SKM-1 treated with dmso at 0.1 percent for 144 hours (cell line): ENCODE measurements around the gene KRTAP10-6.
"Not testable (repeated sequence)": the region's sequence is repeated elsewhere in the genome, so short reads cannot be mapped to it uniquely, and the experiment has no call there.

ENCODE experiments used
- DNase-seq: peaks from one replicate; lab custom pipeline; 2025; ENCODE audit not compliant: unreplicated experiment; lab: John Stamatoyannopoulos, UW

KRTAP10-6 gene

DNA sequence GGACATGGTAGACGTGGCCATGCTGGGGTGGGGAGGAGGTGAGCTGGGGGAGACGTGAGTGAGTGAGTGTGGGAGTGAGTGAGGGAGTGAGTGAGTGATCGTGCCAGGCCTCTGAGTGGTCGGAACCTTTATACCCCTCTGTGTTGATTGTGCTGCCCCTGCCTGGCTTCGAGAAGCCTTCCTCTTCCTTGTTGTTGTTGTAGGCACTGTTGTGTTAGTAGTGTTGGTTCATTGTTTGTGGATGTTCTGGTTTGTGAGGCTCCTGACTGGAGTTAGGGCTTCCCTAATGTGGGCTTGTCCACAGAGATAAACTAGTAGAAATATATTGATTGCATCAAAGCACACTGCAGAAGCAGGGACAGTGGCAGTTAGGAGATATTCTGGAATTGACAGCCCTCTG is 33.6 kb downstream of the KRTAP10-6 start, which contains the start of gene KRTAP10-3:
TSS of gene KRTAP10-3 (minus strand) at position 101 of the 400 bp plus-strand sequence. CDS start at position 21, 80 bp downstream.
- DNase-seq: no peak

DNA sequence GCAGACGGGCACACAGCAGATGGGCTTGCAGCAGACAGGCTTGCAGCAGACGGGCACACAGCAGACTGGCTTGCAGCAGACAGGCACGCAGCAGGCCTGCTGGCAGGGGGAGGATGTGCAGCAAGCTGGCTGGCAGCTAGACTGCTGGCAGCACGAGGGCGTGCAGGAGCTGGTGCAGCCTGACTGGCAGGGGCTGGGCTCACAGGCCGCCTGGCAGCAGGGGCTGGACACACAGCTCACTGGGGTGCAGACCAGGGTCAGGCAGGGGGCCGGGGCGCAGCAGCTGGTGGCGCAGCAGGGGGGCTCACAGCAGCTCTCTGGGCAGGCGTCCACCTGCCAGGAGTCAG is 34.0 kb downstream of the KRTAP10-6 start:
- not testable (repeated sequence) for DNase-seq

DNA sequence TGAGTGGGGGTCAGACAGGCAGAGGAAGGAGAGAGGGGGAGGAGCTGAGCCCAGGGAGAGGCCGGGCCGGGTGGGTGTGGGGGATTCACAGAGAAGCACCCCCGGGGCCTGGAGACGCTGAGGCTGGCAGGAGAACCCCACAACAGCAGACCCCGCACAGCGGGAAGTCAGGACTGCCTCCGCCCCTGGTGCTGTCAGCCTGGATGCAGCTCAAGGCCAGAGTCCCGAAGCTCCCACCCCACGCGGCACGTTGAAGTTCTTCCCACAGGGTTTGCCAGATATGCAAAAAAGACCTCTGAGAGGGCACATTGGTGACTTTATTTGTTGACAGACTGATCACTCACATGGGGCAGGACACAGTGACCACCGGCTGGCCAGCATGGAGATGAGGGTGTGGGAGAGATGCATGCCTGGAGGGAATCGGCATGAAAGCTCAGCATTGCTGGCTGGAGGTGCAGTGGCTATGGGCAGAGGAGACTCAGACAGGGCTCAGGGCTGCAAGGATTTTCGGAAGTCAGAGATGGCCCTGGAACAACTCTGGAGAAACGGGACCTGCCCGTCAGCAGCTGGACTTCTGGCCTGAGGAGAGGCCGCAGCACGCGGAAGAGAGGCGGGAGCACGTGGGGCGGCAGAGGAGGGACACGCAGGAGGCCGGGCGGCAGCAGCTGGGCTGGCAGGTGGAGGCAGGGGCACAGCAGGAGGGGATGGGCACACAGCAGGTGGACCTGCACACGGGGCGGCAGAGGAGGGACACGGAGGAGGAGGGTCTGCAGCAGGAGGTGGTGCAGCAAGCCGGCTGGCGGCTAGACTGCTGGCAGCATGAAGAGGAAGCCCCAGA is 34.6 kb downstream of the KRTAP10-6 start:
- DNase-seq: no peak

DNA sequence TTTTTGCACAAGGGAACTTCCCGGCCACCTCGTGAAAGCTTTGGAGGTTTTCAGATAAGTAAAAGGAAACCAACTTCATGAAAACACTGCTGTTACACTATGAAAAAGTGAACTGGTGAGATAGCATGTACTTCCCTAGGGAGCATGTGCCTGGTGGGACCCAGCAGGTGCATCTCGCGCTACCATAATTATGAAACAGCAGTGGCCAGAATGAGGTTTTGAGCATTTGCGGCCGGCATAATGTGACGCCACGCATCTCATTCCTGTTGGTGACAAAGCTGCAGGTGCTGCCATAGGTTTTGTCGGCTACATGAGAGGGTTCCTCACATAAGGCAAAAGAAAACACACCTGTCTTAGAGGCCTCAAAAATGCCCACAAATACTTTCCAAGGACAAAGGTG is 35.4 kb downstream of the KRTAP10-6 start:
- DNase-seq: no peak

DNA sequence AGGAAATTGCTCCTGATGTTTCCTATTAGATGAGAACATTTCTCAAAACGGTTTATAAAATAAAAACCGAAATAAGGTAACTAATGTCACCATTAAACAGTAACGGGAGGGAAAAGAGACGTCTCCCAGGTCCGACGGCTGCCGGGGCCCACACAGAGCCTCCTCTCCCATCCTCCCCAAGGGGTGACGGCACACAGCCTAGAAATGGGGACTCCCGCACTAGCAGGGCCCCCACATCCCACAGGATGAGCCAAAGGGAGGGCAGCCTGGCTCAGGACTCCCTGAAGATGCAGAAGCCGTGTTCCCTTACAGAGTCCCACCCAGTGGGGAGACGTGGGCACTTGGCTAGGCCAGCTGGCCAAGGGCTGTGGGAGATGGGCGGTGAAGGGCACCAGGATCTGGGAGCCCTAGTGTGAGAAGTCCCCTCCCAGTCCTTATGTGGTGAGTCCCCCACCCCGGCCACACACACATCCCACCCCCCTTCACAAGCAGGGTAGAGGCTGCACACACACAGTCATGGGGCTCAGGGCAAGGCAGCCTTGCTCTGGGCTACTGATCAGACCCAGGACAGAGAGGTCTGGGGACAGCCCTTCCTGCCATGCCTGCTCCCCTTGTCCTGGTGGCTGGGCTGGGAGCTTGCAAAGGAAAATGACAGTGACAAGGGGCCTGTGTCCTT is 37.0 kb downstream of the KRTAP10-6 start:
- no peak for DNase-seq

DNA sequence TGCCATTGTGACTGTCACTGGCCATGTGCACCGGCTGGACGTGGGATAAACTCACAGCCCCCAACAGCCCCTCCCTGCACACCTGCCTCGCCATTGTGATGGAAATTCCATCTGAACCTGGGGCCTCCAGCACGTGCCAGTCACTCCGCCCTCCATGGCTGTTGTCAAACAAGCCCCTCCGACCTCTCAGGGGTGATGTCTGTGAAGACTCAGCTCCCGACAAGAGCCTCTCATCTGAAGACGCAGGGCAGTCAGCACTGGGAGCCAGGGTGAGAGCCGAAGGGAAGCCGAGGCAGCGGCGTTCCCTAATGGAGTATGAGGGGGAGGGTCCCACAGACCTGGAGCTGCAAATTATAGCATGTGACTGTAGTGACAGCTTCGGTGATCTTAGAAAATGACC is 39.6 kb downstream of the KRTAP10-6 start:
- no peak for DNase-seq

DNA sequence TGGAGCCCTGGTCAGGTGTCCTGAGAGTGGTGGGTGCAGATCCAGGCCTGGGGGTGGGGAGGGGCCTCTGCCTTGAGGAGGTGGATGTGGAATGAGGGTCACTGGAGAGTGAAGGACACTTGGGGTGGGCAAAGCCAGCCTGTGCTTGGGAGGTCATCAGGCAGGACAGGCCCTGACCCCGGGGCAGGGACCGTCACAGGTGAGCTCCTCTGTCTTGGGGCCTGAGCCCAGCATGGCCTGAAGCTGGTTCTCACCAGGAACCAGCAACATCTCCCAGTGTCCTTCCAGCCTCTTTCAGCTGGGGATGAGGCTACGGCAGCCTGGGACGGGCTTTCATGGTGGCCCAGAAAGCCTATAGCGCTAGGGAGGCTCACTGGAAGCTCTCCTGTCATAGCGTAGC is 40.2 kb downstream of the KRTAP10-6 start:
- DNase-seq: no peak

DNA sequence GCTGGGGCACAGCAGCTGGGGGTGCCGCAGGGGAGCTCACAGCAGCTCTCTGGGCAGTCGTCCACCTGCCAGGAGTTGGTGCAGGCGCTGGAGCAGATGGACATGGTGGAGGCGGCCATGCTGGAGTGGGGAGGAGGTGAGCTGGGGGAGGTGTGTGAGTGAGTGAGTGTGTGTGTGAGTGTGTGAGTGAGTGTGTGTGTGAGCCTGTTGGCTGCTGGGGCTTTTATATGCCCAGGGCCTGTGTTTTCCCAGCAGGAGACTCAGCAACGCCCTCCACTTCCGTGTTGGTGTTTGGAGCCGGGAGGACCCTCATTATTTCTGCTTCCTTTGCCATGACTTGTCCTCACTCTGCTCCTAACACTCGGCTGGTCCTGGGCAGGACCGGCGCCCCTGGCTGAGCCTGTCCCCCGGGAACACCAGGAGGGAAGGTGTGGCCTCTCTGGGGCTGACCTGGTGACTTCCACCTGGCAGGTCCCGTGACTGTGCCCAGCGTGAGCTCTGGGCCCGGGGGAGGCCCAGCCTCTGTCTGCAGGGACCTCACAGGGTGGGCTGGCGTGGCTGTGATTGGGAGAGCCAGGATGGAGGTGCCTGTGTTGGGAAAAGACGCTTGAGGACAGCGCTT is 40.9 kb downstream of the KRTAP10-6 start, which contains the start of gene KRTAP10-2:
TSS of gene KRTAP10-2 (minus strand) at position 166 of the 622 bp plus-strand sequence. CDS start at position 119, 47 bp downstream.
- no peak for DNase-seq

DNA sequence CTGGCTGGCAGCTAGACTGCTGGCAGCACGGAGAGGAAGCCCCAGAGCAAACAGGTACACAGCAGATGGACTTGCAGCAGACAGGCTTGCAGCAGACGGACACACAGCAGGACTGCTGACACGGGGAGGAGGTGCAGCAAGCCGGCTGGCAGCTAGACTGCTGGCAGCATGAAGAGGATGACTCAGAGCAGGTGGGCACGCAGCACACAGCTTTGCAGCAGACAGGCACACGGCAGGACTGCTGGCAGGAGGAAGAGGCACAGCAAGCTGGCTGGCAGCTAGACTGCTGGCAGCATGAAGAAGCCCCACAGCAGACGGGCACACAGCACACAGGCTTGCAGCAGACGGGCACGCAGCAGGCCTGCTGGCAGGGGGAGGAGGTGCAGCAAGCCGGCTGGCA is 41.5 kb downstream of the KRTAP10-6 start:
- DNase-seq: no peak

DNA sequence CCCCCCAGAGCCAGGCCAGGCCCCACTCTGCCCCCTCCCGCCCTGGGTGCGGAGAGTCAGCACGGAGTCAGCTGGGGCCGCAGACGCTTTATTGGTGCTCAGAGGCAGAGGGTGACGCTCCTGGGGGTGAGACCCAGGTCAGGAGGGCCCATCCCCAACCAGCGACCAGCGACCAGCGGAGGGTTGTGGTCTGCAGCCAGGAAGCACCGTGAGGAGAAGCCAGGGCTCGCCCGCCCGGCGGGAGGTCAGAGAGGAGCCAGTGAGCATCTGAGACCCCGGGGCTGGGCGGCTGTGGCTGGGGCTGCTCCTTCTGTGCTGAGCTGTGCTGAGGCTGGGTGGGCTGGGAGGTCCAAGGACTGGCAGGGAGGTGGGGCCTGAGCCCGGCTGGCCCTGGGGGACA is 42.0 kb downstream of the KRTAP10-6 start:
- DNase-seq: not testable (repeated sequence)

DNA sequence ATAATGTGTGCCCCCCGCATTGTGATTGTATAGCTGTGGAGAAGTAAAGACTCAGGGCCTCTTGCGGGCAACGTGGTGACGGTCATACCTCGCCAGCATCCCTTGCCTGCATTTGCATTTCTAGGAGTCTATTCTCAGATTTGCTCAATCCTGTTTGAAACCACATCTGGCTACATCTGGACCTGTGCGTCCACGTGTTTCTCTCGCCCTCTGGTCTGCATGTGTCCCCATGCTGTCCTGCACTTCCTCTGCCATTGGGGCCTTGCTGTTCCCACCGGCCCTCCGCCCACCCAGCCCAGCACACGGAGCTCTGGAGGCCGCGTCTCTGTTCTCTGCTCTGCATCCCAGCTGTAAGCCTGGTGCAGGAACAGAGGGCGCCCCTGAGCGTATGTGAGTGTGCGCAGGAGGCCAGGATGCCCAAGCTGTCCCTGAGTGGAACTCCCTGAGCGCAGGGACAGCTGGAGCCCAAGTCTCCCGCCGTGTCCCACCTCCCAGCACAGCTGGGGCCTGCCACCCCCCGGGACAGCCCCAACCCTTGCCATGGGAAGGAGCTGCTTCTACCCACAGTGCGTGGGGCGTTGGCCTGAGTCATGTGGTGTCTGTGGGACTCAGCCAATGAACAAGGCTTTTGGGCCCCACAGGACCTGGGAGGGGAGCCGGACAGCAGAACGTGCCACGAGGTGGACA is 42.6 kb downstream of the KRTAP10-6 start:
- no peak for DNase-seq

DNA sequence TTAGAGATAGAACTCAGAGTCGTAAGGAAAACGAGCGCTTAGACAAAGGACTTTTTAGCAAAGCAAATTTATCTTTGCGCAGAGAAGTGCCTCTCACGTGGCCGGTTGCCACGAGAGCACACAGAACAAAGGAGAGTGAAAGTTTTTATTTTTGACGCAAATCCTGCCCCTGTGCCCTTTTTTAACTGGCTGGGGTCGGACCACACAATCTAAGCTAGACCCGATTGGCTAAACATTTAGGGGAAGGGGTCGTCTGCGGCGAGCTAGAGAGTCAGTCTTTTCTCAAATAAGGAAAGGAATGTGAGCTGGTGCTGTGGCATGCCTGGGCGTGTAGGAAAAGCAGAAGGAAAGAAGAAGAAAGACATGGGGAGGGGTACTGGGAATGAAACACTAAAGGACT is 43.4 kb downstream of the KRTAP10-6 start:
- DNase-seq: no peak

DNA sequence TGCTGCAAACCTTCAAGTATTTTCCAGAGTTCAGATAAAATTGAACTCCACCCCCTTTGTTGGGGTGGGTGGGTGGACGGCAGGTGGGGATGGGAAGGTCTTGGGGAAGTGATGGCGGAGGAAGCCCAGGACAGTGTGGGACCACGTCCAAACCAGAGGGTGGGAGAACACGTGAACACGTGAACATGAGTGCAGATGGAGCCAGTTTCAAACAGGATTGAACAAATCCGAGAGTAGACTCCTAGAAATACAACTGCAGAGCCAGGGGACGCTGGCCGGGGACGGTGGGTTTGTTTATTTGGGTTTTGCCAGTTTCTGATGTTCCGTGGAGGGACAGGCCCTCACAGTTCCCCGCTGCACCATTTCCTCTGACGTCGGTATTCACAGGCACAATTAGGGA is 43.9 kb downstream of the KRTAP10-6 start:
- DNase-seq: no peak

DNA sequence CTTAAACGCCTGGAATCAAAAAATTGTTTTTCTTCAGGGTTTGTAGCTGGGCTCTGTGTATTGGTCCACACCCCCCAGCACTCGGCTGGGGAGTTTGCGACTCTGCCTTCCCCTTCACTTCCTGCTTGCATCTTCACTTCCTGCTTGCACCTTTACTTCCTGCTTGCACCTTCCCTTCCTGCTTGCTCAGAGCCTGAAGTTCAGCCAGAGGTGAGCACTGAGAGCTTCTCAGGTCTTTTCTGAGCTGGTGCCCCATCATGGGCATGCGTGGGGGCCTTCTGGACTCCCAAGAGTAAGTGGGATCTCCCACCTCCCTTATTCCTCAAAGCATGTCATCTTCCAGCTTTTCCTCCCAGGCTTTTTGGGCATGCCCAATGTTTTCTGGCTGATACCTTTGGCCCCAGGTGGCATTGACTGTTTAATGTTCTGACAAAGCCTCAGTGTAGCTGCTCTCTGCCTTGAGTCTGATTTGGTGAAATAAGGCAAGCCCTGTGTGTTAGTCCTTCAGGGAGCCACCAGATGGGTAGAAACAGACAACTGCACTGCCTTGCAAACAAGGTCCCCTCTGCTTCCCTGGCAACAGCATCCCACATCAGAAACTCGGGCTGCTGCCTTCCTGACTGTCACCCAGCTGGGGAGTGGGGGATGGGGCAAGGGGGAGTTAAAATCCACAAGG is 44.5 kb downstream of the KRTAP10-6 start:
- DNase-seq: no peak

DNA sequence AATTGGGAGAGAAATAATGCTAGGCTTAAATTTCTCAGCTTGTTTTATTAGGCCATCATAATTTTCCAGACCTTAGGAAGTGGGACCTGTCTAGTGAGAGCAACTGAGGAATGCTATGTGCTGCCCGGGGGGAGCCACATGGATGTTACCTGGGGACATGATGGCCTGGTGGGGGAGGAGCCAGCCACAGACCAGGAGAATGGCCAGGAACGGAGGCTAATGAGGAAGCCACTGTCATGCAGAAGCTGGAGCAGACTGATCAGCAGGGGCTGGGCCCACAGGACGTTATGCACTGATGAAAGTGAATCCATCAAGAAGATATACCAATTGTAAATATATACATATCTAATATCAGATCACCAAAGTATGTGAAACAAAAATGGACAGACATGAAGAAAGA is 47.7 kb downstream of the KRTAP10-6 start:
- no peak for DNase-seq

DNA sequence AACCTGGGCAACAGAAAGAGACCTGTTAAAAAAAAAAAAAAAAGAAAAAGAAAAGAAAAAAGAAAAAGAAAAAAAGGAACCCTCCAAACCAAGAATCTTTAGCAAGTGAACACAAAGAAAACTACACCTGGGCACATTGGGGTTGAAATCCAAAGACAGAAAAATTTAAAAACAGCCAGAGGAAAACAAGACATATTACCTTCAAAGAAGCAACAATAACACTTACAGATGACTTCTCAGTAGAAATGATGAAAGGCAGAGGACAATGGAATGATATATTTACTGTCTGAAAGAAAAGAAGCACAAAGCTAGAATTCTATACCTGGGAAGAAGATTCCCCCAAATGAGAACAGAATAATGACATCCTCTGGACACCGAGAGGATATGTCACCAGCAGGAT is 49.6 kb downstream of the KRTAP10-6 start:
- DNase-seq: no peak
